ENCODE results near the gene SIPA1L3.

The SIPA1L3 gene

DNA sequence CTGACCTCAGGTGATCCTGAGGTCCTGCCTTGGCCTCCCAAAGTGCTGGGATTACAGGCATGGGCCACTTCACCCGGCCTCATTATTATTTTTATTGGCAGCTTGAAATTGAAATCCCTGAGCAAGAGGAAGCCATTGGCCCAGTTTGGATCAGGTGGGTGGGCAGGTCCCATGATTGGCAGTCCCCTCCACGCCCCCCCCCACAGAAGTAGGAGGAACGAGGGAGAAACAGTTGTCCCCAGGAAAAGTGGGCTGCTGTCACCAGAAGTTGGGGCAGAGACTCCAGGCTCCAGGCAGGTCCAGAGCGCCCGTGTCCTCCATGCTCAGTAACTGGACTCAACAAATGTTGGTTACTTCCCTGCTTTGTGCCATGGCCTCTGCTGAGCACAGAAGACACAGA lies 70.4 kb downstream of the SIPA1L3 start:
- DNase-seq, result no peak

DNA sequence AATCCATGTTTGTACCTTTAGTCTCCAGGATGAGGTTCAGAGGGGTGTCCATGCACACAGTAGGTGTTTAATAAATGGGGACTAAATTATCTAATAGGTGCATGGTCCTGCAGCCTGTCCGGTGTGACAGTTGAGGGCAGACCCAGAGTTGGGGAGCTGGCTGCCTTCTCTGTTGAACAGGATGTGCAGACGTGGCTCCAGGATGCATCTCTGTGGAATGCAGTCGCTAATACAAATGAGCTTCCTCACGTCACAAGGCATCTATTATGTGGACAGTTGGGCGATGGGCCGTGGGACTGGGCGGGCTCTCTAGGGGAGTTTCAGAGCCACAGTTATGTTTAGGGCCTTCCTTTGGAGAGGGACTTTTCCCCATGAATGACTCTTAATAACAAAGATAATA lies 71.0 kb downstream of the SIPA1L3 start:
- peak in 26 of 56 donors; percentile 12 to 64 (median 35) for DNase-seq

DNA sequence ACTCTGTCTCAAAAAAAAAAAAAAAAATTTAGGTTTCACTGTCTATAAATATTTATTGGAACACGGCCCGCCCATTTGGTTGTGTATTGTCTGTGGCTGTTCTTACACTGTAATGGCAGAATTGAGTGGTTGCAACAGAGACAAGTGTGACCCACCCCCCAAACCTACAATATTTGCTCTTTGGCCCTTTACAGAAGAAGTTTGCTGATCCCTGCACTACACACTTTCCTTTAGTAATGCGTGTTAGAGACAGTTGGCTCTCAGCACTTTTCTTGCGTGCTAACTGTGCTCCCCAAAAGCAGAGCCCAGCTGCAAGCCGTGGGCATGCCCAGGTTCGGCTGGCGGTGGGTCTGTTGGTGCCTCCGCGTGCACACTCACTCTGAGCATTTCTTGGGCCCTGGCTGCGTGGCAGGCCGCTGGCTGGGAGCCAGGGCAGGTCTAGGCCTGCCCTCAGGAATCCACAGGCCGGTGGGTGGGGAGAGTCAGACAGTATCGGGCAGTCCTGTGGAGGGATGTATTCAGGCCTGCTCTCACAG lies 72.6 kb downstream of the SIPA1L3 start:
- DNase-seq, result no peak

DNA sequence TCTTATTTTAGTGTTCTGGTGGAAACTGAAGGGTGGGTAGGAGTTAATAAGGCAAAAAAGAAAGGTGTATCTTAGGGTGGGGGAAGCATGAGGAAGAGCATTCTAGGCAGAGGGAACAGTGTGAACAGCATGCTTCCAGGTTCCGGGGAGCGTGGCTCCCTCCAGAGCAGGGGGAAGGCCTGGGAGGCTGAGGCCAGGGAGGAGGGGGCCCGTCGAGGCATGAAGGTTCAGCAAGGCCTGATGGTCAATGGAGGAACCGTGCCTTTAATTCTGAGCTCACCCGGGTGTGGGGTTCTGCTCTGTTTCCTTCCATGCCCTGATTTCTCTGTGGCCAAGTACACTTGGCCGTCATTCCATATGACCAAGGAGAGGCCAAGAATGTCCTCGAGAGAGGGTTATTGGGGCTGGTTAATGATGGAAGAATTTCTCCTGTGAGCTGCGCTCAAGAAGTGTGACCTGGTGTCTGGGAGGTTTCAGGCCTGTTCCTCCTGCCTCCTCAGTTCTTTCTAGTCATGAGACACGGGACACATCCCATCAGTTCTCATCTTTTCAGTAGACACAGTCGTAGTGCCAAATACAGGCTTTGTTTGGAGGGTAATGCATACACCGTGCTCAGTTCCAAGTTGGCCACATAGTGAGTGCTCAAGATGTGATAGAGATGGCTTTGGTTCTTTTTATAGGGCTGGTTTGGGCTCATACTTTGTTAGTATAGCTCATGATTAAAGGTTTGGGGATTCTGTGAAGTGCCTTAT lies 73.6 kb downstream of the SIPA1L3 start:
- peak in 6 of 56 donors; percentile 10 to 27 (median 13) for DNase-seq

DNA sequence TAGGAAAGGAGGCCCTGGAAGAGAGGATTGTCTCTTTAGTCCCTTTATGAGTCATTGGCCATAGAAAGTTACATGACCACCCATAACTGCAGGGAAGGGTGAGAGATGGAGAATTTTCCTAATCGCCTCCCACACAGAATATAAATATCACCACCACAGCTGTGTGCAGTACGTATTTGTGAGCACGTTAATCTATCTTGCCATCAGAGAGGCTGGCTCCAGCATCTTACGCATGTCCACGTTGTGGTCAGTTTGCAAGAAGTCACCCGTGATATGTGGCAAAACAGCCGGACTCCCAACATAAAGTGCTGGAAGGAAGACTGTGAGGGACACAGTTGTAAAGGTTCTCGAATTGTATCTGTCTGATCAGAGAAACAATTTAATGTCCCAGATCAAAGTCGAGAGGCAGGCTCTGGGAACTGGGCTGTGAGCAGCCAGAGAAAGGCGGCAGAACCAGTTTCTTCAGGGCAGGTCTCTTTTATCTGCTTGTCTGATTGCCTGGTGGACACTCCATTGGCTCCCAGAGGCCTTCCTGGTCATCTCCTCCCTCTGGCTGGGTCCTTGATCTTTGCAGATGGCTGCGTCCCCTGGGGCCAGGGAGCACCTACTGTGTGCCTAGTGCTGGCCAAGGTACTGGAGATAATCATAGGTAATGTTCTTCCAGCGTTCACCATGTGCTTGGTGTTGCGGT lies 74.9 kb downstream of the SIPA1L3 start:
- no peak for DNase-seq

DNA sequence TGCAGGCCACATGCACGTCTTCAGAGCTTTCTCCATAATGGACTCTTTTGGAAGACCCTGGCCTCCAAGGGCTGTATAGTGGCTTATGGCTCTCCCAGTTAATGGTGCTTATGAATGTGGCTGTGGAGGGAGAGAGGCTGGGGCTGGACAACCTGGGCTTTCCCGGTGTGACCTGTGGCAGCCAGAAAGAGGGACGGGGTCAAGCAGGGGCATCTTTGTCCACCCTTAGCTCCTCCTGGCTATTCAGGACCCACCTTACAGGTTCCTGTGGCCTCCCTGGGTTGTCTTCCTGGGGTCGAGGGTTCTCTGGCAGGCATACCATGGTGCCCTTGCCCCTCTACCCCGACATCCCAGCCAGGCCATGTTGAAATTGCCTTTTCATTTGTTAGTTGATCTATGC lies 75.6 kb downstream of the SIPA1L3 start:
- DNase-seq, result no peak

DNA sequence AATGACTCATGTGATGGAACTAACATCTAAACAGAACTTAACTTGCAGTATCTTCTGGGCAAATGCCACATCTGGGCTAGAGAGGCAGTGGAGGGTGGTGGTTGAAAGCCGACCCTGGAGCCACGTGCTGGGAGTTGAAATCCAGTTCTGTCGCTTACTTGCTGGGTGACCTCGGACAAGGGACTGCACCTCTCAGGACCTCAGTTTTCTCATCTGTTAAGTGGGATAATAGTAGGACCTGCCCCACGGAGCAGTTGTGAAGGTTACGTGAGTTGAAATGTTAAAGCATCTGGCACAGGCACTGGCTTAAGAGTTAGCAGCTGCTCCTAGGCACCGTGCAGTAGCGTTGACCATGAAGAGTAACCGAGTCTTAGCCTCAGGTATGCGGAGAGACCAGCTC lies 76.1 kb downstream of the SIPA1L3 start:
- DNase-seq, result no peak

DNA sequence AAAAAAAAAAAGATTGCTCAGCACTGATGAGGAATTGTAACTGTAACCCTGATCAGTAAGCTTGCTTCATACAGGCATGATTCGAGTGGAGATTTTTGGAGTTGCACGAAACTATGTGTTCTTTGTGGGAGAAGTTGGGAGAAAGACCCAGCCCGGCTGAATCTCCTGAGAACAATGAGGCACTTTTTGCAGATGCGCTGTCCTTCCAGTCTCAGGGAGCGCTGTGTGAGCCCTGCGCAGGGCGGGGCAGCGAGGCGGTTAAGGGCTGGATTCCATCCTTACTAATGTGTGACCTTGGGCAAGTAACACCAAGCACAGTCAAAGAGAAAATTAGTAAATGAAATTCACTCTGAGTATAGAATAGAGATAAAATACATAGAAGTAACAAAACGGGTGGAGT lies 76.9 kb downstream of the SIPA1L3 start:
- peak in 35 of 56 donors; percentile 4 to 70 (median 29) for DNase-seq

DNA sequence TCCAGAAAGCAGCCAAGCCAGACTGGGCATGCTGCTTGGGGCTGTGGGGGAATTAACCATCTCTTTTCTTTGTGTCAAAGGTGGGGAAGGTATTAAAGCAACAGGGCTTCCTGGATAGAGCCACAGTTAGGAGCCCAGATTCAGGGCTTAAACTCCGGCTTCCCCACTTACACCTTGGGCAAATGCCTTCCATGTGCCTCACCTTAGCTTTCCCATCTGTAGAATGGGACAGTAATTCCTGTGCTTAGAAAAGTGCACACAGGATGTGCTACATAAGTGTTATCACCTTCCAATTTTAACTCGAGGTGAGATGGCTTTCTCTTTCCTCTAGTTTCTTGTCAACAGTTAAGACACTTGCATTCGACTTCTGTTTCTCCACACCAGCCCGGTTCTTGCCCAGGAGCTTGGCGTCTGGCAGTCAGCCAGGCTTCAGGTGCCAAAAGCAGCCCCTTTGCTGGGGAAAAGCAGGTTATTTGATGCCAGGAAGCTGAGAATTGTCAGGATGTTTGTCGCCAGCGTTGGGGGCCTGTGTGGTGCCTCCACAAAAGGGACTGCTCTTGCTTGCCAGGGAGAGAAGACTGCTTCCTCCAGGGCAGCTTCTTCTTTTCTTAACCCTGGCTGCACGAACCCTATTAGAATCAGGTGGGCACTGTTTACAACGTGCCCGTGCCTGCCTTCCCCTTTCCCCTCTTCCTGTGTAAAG lies 79.2 kb downstream of the SIPA1L3 start:
- no peak for DNase-seq

DNA sequence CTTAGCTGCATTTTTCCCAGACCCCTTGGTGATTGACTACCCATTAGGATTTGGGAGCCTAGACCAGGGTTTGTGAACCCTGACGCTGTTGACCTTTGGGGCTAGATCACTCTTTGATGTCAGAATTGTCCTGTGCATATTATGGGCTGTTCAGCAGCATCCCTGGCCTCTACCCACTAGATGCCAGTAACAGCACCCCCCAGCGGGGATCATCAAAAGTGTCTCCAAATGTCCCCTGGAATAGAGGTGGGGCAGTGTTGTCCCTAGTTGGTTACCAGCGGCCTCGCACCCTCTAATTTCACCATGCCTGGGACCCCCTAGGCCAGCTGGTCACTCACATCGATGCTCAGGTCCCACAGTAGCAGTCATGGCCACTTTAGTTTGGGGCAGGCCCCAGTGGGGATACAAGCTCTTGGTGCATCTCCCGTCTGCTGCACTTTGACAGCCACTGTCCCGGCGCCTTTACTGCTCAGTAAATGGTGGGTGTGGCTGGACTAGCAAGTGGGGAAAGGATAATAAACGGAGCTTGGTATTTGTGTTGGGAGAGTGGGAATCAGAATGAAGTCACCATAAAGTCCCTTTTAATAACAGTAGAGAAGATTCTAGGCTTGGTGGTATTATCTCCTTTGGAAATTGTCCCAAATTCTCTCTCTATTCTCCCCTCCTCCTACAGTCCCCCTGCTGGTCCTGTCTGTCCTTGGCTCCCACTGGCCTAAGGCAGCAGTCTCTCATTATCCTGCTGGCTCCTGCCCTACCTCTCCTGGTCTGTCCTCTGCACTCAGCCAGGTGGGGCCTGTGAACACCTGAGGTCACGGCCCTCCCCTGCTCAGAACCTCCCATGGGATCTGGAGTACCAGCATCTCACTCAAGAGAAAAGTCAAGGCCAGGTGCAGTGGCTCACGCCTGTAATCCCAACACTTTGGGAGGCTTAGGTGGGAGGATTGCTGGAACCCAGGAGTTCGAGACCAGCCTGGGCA lies 80.6 kb downstream of the SIPA1L3 start:
- DNase-seq, result no peak

DNA sequence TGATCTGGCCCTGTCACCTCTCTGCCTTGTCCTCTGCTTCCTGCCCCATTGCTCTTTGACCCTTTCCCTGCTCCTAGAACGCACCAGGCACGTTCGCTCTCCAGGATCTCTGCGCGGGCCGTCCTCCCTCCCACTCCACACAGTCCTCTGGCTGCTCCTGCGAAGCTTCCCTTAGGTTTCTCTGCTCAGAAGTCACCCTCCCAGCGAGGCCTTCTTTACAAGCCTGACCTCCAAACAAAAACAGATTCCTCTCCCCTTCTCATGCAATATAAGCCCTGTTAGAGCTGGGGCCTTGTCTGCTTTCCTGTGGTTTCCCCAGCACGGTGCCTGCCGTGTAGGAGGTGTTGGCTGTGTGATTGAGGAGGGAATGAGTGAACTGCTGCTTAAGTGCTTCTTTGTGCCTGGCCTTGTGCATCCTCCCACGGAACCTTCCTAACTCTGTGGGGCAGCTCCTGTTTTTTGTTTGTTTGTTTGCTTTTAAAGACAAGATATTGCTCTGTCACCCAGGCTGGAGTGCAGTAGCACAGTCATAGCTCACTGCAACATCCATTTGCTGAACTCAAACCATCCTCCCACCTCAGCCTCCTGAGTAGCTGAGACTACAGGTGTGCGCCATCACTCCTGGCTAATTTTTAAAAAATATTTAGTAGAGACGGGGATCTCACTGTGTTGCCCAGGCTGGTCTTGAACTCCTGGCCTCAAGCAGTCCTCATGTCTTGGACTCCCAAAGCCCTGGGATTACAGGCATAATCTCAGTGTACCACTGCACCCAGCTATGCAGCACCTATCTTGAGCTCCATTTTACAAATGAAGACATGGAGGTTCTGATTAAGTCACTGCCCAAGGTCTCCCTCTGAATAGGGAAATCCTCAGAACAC lies 82.0 kb downstream of the SIPA1L3 start:
- no peak for DNase-seq

DNA sequence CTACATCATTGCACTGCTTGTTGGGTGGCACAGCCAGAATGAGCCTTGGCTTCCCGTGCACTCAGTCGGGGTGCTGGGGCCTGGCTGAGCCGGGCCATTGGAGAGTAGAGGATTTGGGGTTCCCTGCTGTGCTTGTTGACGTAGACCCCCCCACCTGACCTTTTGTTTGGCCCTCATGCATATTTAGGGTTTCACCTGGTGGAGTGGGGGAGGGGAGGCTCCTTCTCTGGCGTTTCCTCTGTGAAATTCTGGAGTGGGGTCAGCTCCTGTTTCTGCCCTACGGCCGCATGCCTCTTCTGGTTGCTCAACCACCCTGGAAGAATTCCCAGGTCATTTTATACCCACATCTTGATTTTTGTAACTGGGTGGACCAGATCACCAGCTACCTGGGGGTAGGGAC lies 82.8 kb downstream of the SIPA1L3 start:
- DNase-seq, result no peak

DNA sequence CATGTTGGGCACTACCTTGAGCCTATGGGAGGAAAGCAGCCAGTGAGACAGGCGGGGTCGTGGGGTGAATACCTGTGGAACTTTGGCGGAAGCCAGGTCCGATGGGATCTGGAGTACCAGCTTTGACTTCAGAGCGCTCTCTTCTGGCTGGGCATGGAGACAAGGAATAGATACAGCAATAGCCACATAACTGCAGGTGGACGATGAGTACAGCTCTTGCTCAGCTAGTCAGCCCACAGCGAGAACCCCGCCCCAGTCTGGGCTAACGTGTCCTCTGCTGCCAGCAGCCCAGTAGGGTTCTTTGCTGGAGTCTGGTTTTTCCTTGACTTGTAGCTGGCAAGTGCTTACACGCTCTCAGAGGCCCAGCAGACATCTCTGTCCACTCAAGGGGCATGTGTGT lies 83.4 kb downstream of the SIPA1L3 start:
- DNase-seq, result no peak

DNA sequence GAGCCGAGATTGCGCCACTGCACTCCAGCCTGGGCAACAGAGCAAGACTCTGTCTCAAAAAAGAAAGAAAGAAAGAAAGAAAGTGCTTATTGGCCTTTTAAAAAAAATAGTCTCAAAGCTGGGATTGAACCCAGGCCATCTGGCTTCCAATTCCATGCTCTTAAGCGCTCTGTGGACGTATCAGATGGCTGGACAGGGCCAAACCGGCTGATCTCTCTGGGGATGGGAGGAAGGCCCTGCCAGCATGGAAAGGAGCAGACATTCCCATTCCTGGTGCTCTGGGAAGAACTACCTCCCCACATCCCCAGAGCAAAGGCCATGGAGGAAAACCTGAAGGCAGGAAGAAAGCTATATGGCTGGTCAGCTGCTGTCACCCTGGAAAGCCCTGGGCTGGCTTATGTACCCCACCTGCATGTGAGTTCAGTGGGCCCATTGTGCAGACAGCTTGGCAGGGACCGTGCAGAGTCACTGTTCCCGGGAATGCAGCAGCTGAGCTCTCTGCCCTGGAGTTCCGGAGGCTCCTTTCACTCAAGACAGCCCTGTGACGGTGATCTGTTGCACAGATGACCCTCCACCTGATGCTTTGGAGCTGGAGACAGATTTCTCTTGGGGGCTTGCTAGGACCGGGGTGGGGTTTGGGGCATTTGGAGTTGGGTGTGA lies 84.3 kb downstream of the SIPA1L3 start:
- no peak for DNase-seq

DNA sequence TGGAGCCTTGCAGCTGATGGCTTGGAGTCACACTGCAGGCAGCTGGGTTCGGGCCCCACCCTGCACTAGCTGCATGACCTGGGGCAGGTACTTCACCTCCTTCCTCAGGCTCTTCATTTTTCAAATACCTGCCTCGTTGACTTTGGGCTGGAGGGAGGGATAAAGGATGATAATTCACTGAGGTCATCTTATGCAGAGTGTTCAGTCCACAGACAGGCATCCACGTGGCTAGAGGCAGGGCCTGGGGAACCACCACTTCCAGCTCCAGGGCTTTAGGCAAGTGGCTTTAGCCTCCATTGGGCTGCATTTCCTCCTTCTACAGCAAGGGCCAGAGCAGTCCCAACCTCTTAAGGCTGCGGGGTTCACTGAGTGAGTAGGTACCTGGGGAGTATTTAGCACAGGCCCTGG lies 84.8 kb downstream of the SIPA1L3 start:
- DNase-seq, result no peak

DNA sequence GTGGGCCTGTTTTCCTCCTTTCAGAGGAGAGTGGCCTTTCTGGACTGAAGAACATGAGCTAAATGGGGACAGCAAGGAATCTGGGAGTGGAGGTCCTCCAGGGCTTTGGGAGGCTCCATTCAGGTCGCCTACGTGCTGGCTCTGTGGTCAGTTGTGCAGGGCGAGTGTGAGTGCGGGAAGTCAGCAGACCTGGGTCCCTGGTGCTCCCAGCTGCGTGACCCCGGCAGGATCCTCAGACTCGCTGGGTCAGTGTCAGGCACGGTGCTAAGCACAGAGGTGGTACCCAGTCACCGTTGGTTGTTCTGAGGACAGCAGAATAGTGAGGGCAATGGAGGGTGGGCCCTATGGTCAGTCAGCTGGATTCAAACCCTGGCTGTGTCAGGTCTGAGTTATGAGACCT lies 85.8 kb downstream of the SIPA1L3 start:
- DNase-seq, result no peak

DNA sequence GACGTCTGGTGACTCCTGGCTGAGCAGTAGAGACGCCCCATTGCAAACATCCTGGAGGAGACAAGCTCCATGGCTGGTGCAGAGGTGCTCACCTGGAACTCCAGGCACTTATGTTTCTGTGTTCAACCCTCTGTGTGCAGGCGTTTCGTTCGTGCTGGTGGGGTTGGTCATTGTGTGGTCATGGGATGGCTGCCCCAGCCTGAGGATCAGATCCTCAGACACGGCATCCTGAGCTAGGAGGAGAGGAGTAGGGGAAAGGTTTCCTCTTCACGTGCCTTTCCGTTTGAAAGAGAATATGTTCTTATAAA lies 87.8 kb downstream of the SIPA1L3 start:
- DNase-seq, result no peak

DNA sequence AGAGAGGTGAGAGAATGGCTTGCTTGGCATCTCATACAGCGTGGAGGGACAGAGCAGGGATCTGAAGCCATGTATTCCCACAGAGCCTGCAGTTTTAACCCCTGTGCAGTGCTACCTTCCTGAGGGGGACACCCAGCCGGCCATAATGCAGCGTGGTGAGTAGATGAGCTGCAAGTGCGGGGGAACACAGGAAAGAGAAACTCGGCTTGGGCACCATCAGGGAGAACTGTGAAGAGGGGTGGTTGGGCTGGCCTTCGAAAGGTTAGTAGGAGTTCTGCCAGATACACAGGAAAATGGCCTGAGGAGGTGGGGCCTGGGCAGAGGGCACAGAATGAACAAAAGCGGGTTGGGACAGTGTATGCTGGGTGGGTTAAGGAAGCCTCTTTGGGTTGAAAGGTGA lies 88.3 kb downstream of the SIPA1L3 start:
- no peak for DNase-seq

DNA sequence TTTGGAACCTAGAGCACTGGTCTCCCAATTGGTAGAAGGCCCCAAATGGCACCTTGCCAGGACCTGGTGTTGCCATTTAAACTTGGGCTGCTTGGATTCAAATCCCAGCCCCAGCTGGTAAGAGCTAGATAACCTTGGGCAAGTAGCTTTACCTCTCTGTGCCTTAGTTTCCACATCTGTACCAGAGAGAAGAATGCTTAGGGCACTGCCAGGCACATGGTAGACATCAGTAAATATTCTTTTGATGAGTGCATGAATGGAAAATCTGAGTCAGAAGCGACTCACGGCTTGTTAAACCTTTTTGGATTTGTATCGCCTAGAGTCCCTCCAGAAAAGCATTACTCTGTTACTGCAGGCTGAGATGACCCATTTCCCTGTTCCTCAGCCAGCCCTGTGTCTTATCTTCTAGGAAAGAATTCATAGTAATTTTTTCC lies 90.9 kb downstream of the SIPA1L3 start:
- peak in 1 of 56 donors; percentile 4 for DNase-seq

All from nucleus accumbens (tissue), 56 donors.